GM18498 (cell line): Measurements from ENCODE around the gene LGALS3BP.
"Not testable (repeated sequence)": the region's sequence is repeated elsewhere in the genome, so short reads cannot be mapped to it uniquely, and the experiment has no call there.

Source experiments
- ATAC-seq: cut with Tn5 transposase; IDR thresholded peaks from one replicate; pipeline ENCODE4 v1.9.1; 2021; ENCODE audit warnings: mild to moderate bottlenecking, moderate library complexity; ENCODE audit not compliant: unreplicated experiment

Gene LGALS3BP

DNA sequence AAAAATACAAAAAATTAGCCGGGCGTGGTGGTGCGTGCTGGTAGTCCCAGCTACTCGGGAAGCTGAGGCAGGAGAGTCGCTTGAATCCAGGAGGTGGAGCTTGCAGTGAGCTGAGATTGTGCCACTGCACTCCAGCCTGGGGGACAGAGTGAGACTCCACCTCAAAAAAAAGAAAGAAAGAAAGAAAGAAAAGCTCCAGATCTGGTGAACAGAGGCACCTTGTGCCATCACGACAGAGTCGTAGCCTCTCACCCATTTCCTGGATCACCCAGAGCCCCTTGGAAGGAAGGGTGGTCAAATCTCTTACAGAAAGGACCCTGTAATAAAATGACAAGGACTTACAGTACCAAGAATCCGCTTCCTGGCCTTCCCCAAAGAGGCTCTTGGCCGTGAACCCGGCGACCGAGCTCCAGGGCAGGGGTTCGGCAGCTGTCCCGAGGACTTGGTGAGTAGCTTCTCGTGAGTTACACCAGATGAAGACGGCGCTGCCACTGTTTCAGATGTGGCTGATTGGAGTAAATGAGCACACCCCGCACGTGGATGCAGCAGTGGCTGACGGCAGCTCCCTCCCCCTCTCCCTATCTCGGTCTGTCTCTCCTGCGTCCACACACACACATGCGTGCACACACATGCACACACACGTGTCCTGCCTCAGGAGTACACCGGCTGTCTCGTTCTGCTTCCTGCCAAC, 13.5 kb downstream of the LGALS3BP start:
- no peak for ATAC-seq

DNA sequence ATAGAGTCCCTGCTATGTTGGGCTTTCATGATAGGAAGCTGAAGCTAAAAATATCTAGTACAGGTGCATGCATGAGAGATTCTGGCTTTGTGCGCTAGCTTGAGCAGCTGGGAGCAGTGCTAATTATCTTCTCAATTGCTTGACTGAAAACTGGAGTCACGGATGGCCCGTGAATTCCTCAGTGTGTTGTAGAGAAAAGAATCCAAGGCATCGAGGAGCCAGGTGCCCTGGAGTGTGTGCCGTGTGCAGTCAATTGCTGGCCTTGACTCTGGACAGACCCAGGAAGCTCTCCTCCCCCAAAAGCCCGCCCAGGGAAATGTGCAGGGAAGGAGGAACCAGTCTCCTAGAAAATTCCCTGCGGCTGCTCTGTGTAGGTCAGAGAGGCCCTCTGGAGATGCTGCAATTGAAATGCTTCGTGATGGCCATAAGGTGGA, 14.2 kb downstream of the LGALS3BP start:
- ATAC-seq: no peak

DNA sequence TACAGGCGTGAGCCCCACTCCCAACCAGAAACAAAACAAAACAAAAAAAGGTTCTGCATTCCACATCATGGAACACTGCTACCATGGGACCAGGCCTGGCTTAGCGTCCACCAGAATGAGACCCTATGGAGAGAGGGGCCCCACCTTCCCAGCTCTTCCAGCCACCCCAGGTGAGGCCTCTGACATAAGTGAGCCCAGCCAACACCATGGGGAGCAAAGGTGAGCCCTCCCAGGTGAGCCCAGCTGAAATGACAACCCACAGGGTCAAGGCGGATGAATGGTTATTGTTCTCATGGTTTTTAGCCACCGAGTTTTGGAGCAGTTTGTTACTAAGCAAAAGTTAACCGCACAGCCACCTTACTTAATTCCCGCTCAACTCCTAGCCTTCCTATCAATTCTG, 16.3 kb downstream of the LGALS3BP start:
- ATAC-seq: no peak

DNA sequence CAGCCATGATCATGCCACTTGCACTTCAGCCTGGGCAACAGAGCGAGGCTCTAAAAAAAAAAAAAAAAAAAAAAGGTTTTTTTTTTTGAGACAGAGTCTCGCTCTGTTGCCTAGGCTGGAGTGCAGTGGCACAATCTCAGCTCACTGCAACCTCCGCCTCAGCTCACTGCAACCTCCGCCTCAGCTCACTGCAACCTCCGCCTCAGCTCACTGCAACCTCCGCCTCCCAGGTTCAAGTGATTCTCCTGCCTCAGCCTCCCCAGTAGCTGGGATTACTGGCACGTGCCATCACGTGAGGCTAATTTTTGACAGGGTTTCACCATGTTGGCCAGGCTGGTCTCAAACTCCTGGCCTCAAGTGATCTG, 16.8 kb downstream of the LGALS3BP start:
- ATAC-seq: not testable (repeated sequence)

DNA sequence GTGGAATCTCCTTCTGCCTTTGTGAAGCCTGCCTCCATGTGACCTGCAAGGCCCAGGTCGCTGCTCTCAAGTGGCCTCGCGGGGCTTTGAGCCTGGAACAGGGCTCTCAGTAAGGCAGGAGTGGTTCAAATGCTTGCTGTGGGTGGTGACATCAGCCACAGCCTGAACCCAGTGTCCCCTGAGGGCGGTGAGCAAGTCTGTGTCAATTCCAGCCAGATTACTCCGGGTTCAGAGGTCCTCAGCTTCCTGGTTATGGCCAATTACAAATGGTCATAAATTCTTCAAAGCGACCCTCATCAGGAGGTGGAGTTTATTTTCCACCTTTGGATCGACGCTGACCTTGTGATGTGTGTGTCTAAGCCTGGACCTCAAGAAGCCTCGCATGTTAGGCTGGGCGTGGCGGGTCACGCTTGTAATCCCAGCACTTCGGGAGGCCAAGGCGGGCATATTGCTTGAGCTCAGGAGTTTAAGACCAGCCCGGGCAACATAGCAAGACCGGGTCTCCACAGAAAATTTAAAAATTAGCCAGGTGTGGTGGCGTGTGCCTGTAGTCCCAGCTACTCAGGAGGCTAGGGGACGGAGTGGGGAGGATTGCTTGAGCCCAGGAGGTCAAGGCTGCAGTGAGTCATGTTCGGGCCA, 17.3 kb downstream of the LGALS3BP start:
- no peak for ATAC-seq

DNA sequence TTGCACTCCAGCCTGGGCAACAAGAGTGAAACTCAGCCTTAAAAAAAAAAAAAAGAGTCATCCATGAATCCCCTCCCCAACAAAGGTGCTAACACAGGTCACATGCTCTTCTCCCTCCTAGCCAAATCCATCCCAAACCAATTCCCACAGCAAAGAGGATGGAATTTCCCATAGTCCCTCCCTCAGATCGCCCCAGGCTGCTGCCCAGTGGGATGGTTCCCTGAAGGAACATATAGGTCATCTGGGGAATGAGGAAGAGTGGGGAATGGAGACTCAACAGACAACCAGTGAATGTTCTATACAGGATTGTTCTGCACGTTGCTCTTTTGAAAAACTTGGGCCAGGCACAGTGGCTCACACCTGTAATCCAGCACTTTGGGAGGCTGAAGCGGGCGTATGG, 18.2 kb downstream of the LGALS3BP start:
- no peak for ATAC-seq

DNA sequence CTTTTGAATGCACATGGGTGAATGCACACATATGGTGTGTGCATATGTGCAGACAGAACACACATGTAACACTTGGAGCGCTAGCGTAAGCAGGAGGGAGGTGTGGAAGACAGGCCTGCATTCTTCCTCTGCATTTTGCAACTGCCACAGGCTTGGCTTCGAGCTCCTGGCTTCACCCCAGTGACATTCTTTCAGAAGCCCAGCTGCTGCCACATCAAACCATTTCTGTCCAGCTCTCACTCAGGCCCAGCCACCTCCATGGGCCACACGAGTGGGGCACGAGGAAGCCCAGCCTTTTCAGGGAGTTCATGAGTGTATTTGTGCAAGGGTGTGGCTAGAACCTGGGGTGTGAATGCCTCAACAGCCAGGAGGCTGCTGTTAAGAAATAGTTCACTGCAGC, 18.8 kb downstream of the LGALS3BP start:
- no peak for ATAC-seq

DNA sequence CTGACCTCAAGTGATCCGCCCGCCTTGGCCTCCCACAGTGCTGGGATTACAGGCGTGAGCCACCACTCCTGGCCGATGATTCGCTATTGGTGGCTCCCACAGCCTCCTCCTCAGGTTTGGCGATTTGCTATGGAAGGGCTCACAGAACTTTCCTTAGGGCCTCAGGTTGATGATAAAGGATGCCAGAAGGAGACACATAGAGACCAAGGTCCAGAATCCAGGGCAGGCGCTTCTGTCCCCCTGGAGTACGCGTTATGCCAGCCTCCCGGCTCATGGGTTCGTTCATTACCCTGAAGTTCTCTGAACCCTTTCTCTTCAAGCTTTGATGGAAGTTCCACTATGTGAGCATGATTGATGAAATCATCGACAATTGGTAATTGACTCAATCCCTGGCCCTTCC, 19.9 kb downstream of the LGALS3BP start:
- no peak for ATAC-seq

DNA sequence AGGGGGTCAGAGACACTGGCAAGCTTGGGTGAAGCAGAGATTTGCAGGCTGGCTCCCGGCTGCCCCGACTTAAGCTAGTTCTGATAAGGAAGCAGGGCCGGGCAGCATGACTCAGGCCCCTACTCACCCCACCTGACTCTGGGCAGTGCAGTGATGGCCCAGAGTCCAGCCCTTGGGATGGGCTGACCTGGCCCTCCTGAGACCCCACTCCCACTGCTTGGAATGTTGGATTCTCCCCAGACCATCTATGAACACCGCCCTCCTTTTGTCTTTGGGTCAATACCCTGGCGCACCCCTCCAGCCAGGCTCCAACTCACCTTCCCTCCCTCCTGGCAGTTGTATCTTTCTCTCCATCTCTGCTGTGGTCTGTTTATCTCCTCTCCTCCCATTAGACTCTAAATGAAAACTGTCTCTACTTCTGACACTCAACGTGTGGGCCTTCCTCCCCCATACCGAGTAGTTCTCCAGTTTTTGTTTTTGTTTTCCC, 21.0 kb downstream of the LGALS3BP start:
- ATAC-seq: no peak

DNA sequence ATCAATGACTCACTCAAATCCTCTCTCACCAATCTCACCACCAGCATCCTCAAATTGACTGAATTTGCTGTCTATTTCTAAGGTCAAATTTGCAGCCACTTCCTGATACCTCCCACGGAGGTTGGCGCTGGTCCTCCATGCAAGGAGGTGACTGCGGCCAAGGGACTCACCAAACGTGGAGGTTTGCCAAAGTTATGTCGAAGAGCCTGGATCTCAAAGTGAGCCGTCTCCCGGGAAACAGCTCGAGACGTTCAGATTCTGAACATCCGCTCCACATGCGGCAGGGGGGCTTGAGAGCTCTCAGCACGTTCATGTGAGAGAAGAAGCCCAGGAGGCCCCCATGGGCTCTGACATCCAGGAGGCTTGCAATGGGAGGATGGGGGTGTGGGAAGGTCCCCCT, 22.6 kb downstream of the LGALS3BP start:
- ATAC-seq: no peak

DNA sequence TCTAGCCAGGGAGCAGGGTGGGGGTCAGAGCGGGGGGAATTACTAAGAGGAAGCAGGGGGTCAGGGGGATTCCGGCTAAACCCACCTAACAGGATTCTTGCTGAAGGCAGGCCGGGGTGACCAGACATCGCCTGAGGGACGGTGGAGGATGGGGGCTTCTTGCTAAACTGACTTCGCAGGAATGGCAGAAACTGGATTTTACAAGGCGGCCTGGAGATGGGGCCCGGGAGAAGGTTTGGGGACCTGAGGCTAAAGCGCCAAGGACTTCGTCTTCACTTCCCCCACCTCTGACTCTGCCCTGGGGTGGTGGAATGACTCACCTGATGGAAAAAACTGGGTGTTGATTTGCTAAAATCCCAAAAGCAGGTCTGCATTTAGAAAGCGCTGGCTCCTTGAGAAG, 23.5 kb downstream of the LGALS3BP start:
- no peak for ATAC-seq

DNA sequence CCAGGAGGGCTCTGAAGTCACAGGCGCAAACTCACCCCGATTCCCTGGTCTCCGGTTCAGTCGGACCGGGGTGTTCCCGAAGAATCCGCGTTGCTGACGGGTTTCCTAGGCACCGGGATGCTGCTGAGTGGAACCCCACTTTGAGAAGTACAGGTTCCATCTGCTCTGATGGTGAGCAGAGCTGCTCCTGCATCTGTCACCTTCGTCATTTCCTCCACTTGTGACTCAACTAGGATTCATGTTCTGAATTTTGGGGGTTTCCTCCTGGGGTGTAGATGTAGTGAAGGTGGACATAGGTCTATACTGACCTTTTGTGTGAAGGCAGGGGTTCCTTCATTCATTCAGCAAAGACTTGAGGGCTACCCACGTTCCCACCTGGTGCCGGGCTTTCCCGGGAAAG, 25.0 kb downstream of the LGALS3BP start:
- ATAC-seq: no peak

DNA sequence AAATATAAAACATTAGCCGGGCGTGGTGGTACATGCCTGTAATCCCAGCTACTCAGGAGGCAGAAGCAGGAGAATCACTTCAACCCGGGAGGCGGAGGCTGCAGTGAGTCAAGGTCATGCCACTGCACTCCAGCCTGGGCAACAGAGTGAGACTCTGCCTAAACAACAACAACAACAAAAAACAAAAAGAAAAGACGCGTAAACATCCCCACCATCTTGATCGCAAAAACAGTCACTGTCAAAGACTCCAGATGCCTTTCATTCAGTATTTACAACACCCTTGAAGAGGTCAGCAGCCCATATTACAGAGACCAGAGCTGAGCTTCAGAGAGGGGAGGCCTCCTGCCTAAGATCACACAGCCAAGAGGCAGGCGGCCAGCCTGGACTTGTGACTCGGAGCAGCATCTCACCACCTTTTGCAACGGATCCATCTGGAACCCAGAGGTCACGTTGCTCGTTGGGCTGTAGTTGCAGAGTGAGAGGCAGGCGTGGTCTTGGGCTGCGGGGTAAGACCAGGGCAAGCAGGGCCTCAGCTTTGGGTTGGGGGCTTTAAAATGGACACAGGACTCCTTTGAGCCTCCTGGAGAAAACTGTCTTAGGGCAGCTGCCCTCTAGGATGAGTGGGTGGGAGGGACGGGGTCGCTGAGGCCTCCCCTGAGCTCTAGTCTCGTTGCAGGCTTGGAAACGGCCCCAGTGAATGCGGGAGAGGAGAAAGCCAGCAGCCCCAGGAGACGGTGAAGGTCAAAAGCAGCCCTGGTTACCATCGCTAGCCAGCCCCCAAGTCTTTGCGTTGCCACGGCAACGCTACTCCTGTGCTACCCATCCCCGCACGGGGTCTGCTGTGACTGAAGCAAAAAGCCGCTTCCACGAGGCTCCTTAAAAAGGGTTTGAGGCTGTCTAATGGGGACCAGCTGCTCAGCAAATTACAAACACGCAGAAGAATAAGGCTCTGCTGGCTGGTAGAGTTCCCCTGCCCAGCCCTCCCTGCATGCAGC, 26.1 kb downstream of the LGALS3BP start:
- ATAC-seq: no peak

DNA sequence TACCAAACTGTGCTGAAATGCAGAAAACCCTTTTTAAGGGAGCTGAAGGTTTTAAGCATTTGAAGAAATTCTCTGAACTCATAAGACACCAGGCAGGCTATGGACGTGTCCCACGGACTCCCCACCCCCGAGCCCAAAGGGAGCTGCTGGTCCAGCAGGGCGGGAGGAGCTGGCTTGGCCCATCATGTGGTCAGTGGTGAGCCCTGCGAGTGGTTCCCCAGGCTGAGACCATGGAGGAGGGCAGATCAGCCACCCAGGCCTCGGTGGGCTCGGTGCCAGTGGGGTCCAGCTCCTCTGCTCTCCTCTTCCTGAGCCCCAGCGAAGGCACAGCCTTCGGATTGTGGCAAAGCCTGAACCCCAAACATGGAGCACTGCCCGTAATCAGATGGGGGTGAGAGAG, 27.0 kb downstream of the LGALS3BP start:
- ATAC-seq: no peak

DNA sequence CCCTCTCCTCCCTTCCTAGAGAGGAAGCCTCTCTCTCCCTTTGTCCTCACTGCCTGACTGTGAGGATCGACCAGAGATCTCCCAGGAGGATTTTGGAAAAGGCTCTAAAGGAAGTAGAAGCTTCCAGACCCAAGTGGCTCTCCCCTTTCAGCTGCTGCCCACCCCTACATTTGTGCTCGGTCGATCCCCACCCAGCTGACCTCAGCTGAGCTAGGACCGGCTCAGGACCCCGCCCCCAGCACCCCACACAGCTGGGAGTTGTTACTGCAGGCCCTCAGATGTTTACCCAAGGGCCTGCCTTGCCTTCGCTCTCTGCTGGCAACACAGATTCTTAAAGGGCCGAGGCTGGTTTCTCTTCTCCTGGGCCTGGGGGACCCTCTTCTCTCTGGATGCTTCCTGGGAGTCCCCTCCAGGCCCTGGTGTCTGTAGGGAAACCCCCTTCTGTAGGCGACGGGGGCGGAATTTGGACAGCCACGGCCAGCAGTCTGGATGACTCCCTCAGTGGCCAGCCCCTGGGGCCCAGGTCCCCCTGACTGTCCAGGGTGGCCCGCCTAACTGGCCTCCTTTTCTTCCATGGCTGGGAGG, 27.7 kb downstream of the LGALS3BP start:
- ATAC-seq: no peak

DNA sequence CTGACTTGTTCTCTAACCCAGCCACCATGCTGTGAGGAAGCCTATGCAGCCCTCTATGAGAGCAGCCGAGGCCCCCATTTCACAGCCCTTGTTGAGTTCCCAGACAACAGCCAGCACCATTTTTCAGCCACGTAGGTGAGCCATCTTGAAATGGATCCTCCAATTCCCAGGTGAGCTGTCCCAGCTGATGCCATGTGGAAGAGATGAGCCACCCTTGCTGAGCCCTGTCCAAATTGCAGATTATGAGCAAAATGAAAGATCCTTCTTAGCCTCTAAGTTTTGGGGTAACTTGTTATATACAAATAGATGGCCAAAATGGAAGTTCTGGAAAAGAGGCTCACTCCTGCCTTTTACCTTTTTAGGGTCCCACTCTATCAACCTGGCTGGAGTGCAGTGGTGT, 28.9 kb downstream of the LGALS3BP start:
- no peak for ATAC-seq

DNA sequence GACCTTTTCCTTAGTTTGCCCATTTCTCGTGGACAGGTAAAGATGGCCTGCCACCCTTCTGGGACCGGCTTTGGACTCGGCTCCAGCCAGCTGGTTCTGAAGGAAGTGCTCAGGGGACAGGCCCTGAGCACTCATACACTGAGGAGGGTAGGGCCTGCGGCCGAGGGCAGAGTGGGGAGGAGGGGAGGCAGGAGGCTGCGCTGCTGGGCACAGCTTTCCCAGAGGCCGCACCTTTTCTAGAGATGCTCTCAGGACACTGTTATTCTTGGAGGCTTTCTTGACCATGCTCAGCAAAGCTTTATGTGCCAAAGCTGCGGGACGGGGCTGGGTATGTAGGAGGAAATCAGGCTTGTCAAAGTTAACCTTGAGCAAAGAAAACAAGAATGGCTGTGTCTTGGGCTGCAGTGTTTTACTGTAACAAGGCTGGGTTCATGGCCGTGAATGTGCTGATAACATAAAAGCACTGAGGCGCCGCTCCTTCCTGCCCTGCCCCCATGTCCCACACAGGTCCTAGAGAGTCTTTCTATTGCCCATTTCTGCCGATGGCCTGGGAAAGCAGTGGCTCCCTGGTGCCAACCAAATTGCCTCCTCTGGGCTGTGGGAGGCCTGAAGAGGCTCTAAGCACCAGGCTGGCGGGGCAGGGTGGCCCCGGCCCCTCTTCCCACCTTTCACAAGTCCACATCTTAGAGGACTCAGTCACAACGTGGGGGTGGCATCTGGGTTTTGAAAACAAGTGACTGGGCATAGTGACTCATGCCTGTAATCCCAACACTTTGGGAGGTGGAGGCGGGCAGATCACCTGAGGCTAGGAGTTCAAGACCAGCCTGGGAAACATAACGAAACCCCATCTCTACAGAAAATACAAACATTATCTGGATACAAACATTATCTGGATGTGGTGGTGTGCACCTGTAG, 32.2 kb downstream of the LGALS3BP start:
- ATAC-seq: no peak

DNA sequence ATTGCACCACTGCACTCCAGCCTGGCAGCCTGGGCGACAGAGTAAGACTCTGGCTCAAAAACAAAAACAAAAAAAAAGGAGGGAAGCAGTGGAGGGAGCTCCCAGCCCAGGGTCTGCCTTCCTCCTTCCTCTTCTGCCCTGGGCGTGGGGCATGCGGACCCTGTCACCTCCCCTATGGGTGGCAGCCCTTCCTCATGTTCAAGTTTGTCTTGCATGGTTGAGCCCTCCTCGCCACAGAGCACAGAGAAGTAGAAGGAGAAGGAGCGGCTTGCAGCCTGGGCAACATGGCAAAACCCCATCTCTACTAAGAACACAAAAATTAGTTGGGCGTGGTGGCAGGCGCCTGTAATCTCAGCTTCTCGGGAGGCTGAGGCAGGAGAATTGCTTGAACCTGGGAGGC, 33.1 kb downstream of the LGALS3BP start:
- no peak for ATAC-seq

DNA sequence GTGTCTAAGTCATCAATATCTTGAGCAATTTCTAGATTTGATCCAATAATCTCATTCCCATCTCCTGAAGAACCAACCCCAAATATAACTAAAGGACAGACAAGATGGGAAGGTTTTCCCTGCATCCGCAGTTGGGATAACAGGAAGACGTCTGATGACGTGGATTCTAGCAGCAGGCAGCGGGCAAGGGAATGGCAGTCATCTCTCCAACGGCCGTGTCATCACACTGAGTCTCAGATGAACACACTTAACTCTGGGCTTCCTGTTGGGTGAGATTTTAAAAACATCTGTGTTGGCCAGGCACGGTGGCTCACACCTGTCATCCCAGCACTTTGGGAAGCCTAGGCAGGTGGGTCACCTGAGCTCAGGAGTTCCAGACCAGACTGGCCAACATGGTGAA, 33.6 kb downstream of the LGALS3BP start:
- no peak for ATAC-seq

DNA sequence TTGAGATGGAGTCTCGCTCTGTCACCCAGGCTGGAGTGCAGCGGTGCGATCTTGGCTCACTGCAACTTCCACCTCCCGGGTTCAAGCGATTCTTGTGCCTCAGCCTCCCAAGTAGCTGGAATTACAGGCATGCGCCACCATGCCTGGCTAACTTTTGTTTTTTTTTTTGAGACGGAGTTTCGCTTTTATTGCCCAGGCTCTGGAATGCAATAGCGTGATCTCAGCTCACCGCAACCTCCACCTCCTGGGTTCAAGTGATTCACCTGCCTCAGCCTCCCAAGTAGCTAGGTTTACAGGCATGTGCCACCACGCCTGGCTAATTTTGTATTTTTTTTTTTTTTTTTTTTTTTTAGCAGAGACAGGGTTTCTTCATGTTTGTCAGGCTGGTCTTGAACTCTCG, 34.3 kb downstream of the LGALS3BP start:
- ATAC-seq: not testable (repeated sequence)
